GM12878 (cell line): ENCODE measurements around the gene DOCK2. TPM values are rescaled to one million over a fixed set of nuclear protein-coding genes. Genes with fewer than 3 reads are reported as not detected.

Source experiments
- ATAC-seq: fragments of 200-7000 bp; cut with Tn5 transposase; 3 replicates; pipeline ENCODE4 v1.9.1; 2020; ENCODE audit warnings: mild to moderate bottlenecking, moderate library complexity
- BruUV-seq: library from RNA; stranded (reverse); fragments of 400-500 nt; replicated peaks from 2 replicates; lab custom pipeline; 2021; lab: Mats Ljungman, UMichigan
- CTCF ChIA-PET: fragments of 300-600 bp; sonication (Branson Sonifier 250); formaldehyde crosslinking; extraction: SDS; loops from one replicate; lab custom pipeline; 2021; ENCODE audit warnings: inconsistent platforms; lab: Yijun Ruan, JAX
- POLR2A ChIA-PET: fragments of 350-600 bp; formaldehyde crosslinking; extraction: SDS; loops from one replicate; lab custom pipeline; 2021; ENCODE audit warnings: inconsistent platforms; lab: Charles Lee
- RAD21 ChIA-PET: fragments of 300-600 bp; sonication (Branson Sonifier 250); formaldehyde crosslinking; loops from one replicate; lab custom pipeline; 2023; ENCODE audit warnings: antibody characterized with exemption; ENCODE audit not compliant: unreplicated experiment; lab: Charles Lee
- SMC1A ChIA-PET: fragments of 300-600 bp; sonication (Branson Sonifier 250); formaldehyde crosslinking; loops from one replicate; lab custom pipeline; 2023; ENCODE audit not compliant: unreplicated experiment, uncharacterized antibody; lab: Charles Lee
- DNase-seq: peaks from one replicate; pipeline ENCODE4 v3.0.0-alpha.2; 2011; ENCODE audit warnings: low read depth, low spot score
- FAIRE-seq: peaks from 3 replicates; lab custom pipeline; 2011; peaks lifted over from hg19 to GRCh38; lab: Jason Lieb, UNC
- H2AFZ ChIP-seq: 2 replicates; pipeline ENCODE4 v1.6.0; 2011; ENCODE audit warnings: low read depth, low read length, control low read depth; ENCODE audit not compliant: control insufficient read depth
- H3K27ac ChIP-seq: 2 replicates; pipeline ENCODE4 v1.5.1; 2011; ENCODE audit warnings: control low read depth; ENCODE audit not compliant: control insufficient read depth, insufficient read depth
- H3K27me3 ChIP-seq, 2 experiments: replicated peaks in 1 of 2; 2 replicates each; pipeline versions ENCODE4 v1.6.0 to v1.6.1; 2011; ENCODE audit warnings: low read length in 1 of 2; ENCODE audit not compliant: control insufficient read depth in 2 of 2, insufficient read depth in 2 of 2
- H3K36me3 ChIP-seq, 2 experiments: 2 replicates each; pipeline ENCODE4 v1.5.1; 2011; ENCODE audit warnings: low read length in 1 of 2; ENCODE audit not compliant: control insufficient read depth in 2 of 2, insufficient read depth in 2 of 2
- H3K4me1 ChIP-seq: 2 replicates; pipeline ENCODE4 v1.6.1; 2011; ENCODE audit warnings: mild to moderate bottlenecking, low read length, moderate library complexity, mixed read lengths; ENCODE audit not compliant: control insufficient read depth, insufficient read depth
- H3K4me2 ChIP-seq: 2 replicates; pipeline ENCODE4 v1.6.0; 2011; ENCODE audit warnings: control low read depth; ENCODE audit not compliant: control insufficient read depth, insufficient read depth
- H3K4me3 ChIP-seq: fragments of 200-600 bp; sonication (generic); 2 replicates; pipeline ENCODE4 v1.5.1; 2016
- H3K79me2 ChIP-seq: 2 replicates; pipeline ENCODE4 v1.6.0; 2011; ENCODE audit warnings: low read length; ENCODE audit not compliant: control insufficient read depth, insufficient read depth
- H3K9ac ChIP-seq: 2 replicates; pipeline ENCODE4 v1.8.0; 2011; ENCODE audit warnings: low read length, control low read depth, mixed read lengths; ENCODE audit not compliant: control insufficient read depth, insufficient read depth
- H3K9me3 ChIP-seq: replicated peaks from 3 replicates; pipeline ENCODE4 v1.5.1; 2011; ENCODE audit warnings: mild to moderate bottlenecking, low read length; ENCODE audit not compliant: control insufficient read depth, insufficient read depth
- H4K20me1 ChIP-seq: 2 replicates; pipeline ENCODE4 v1.6.0; 2011; ENCODE audit not compliant: control insufficient read depth, insufficient read depth
- CEBPZ ChIP-seq: fragments of 150-350 bp; IDR thresholded peaks from 2 replicates; pipeline ENCODE4 v1.6.1; 2016; ENCODE audit warnings: low read depth, low read length
- IKZF1 ChIP-seq: fragments of 450-650 bp; conservative IDR thresholded peaks from 2 replicates; pipeline ENCODE4 v1.6.1; 2017; ENCODE audit warnings: antibody characterized with exemption, mild to moderate bottlenecking
- IKZF2 ChIP-seq, 2 experiments: fragments of 450-650 bp; IDR thresholded peaks; 2 replicates each; pipeline ENCODE4 v1.6.1; 2017; ENCODE audit warnings: mild to moderate bottlenecking in 2 of 2, moderate library complexity in 2 of 2
- IRF5 ChIP-seq: fragments of 450-650 bp; IDR thresholded peaks from 2 replicates; pipeline ENCODE4 v1.6.1; 2017; ENCODE audit warnings: borderline replicate concordance
- MAX ChIP-seq: IDR thresholded peaks from 2 replicates; pipeline ENCODE4 v1.6.1; 2012; ENCODE audit warnings: low read depth, low read length, improper control_type of control experiment
- NFYB ChIP-seq: IDR thresholded peaks from 2 replicates; pipeline ENCODE4 v1.6.1; 2011; ENCODE audit warnings: low read depth, mild to moderate bottlenecking, low read length, improper control_type of control experiment, moderate library complexity; ENCODE audit not compliant: insufficient read depth
- NR2C2 ChIP-seq: IDR thresholded peaks from 2 replicates; pipeline ENCODE4 v1.6.1; 2011; ENCODE audit warnings: borderline replicate concordance, low read depth; ENCODE audit not compliant: control insufficient read depth, insufficient read length
- RFX5 ChIP-seq: IDR thresholded peaks from 2 replicates; pipeline ENCODE4 v1.6.1; 2011; ENCODE audit warnings: low read depth, low read length, improper control_type of control experiment
- WRNIP1 ChIP-seq: IDR thresholded peaks from 2 replicates; pipeline ENCODE4 v1.6.1; 2011; ENCODE audit warnings: low read depth, low read length, improper control_type of control experiment, borderline replicate concordance
- ZNF622 ChIP-seq: fragments of 450-650 bp; IDR thresholded peaks from 2 replicates; pipeline ENCODE4 v1.6.1; 2017; ENCODE audit warnings: mild to moderate bottlenecking, inconsistent platforms
- WGBS: methylation state at CpG from one replicate; pipeline ENCODE4 v1.1.6; 2016; ENCODE audit warnings: low lambda C conversion rate; ENCODE audit not compliant: insufficient replicate concordance, insufficient coverage; ENCODE audit errors: missing lambda C conversion rate; 5-methylcytosine and 5-hydroxymethylcytosine counted together
- in situ Hi-C: fragments of 300-500 bp; cut with MboI; formaldehyde crosslinking; loops from 9 replicates; pipeline ENCODE4 v1.14.3; 2018; ENCODE audit warnings: mixed read lengths
- intact Hi-C: fragments of 100-400 bp; cut with micrococcal nuclease; formaldehyde crosslinking; loops from one replicate; pipeline ENCODE4 v1.14.2; 2022; ENCODE audit not compliant: unreplicated experiment
- polyA plus RNA-seq, 11 experiments: library from polyadenylated mRNA; depleted of rRNA in 4 of 11; unstranded in 6 of 11; stranded (reverse) in 5 of 11; fragments of >200 nt; fragmentation: Nextera tagmentation in 4 of 11; fragmentation: Illumina TruSeq in 1 of 11; extraction: Ambion mirVana in 4 of 11; extraction: Trizol in 1 of 11; gene quantifications; 1 replicate in 1 of 11; 2 replicates in 10 of 11; pipeline versions ENCODE4 v1.2.1 to v1.2.3, GENCODE V29; 2011 to 2016; ENCODE audit warnings: inconsistent platforms in 2 of 11, missing spikeins in 2 of 11, low read depth in 1 of 11
- total RNA-seq, 4 experiments: library from RNA; depleted of rRNA in 3 of 4; stranded (reverse); fragments of >200 nt in 3 of 4; fragmentation: Illumina TruSeq in 1 of 4; extraction: Trizol in 1 of 4; gene quantifications; 2 replicates each; pipeline versions ENCODE4 v1.2.1 to v1.2.3, GENCODE V29; 2013 to 2021

Gene DOCK2
- total and polyA plus RNA-seq, 10 of the 15 experiments (the other 5 are each of a cell fraction or from before 2014, with no cell fraction given) = 34.2 to 192 (median 118) TPM

GRCh38 chr5:169921384-169921783 is 284.3 kb downstream of the DOCK2 start:
- intact Hi-C loops = no loop called here
- no TSS peak for BruUV-seq
- H3K36me3 ChIP-seq = peaks cover 2% of the 10 kb centered on the region in 2 experiments; a peak in 3 of 4 replicates
- RAD21 ChIA-PET = interaction anchor here (1.6 kb wide), 1 partner anchor 221 kb away, joined by 3 read pairs; no protein-coding TSS in a partner anchor
- H2AFZ ChIP-seq = no peak overlapping the region
- no peaks in the 10 kb centered on the region for H4K20me1 ChIP-seq
- 95% methylated on average over 3 of the region's 3 CpGs for WGBS
- in situ Hi-C loops = no loop called here
- TF ChIP-seq ZNF622 (no peak), NR2C2 (no peak)
- no peak overlapping the region for H3K4me2 ChIP-seq
- ATAC-seq (no peak), DNase-seq (no peak), FAIRE-seq (no peak)
- H3K9me3 ChIP-seq = no peaks in the 10 kb centered on the region
- H3K27me3 ChIP-seq = no peaks in the 10 kb centered on the region
- H3K27ac ChIP-seq = no peak overlapping the region
- H3K9ac ChIP-seq = no peak overlapping the region
- POLR2A ChIA-PET = no interaction called here
- H3K79me2 ChIP-seq = no peaks in the 10 kb centered on the region; the same call in 1 of the 2 replicates
- CTCF ChIA-PET = interaction anchor here (1.2 kb wide), 2 partner anchors 8 to 14 kb away, joined by 3 read pairs; no protein-coding TSS in a partner anchor
- H3K4me1 ChIP-seq = peaks cover 5% of the 10 kb centered on the region; the same call in 1 of the 2 replicates
- H3K4me3 ChIP-seq = no peak overlapping the region
- SMC1A ChIA-PET = interaction anchor here (1.5 kb wide), 1 partner anchor 8 kb away, joined by 6 read pairs; no protein-coding TSS in a partner anchor

GRCh38 chr5:169921949-169922348 is 284.9 kb downstream of the DOCK2 start:
- no peak for FAIRE-seq
- H3K4me2 ChIP-seq = no peak overlapping the region
- no peaks in the 10 kb centered on the region for H4K20me1 ChIP-seq
- in situ Hi-C loops = no loop called here
- H3K9ac ChIP-seq = no peak overlapping the region
- RAD21 ChIA-PET = interaction anchor here (1.2 to 1.6 kb wide), 3 partner anchors 112 to 221 kb away, joined by 3 to 5 read pairs (median 4); no protein-coding TSS in a partner anchor
- intact Hi-C loops = no loop called here
- no peak overlapping the region for H2AFZ ChIP-seq
- H3K27me3 ChIP-seq = no peaks in the 10 kb centered on the region
- peaks cover 2 to 6% of the 10 kb centered on the region in 2 experiments; a peak in 3 of 4 replicates for H3K36me3 ChIP-seq
- TF ChIP-seq RFX5 = no peak
- TF ChIP-seq WRNIP1 = no peak
- no peak for TF ChIP-seq CEBPZ
- no peak for TF ChIP-seq IKZF2 (IDR thresholded peaks at IDR 0.05)
- no peak for TF ChIP-seq NFYB
- no peak for TF ChIP-seq IRF5
- no peak for TF ChIP-seq MAX
- TF ChIP-seq IKZF1 = no peak
- TF ChIP-seq, all 136 proteins: peak for 0
- WGBS = 5% methylated on average over 1 of the region's 1 CpG
- H3K4me1 ChIP-seq = peaks cover 5% of the 10 kb centered on the region; the same call in 1 of the 2 replicates
- ChIA-PET CTCF (interaction anchor here (0.8 to 1.2 kb wide), 5 partner anchors 8 to 83 kb away, joined by 3 to 4 read pairs (median 3); no protein-coding TSS in a partner anchor), SMC1A (interaction anchor here (0.7 to 2.4 kb wide), 7 partner anchors 9 to 219 kb away, joined by 3 to 9 read pairs (median 5); no protein-coding TSS in a partner anchor), POLR2A (interaction anchor here (0.6 to 1.1 kb wide), 2 partner anchors 9 to 18 kb away, joined by 4 to 7 read pairs; no protein-coding TSS in a partner anchor)
- DNase-seq (no peak), ATAC-seq (no peak)
- no peaks in the 10 kb centered on the region; the same call in 1 of the 2 replicates for H3K79me2 ChIP-seq
- H3K4me3 ChIP-seq = no peak overlapping the region
- no peaks in the 10 kb centered on the region for H3K9me3 ChIP-seq
- no TSS peak for BruUV-seq
- H3K27ac ChIP-seq = no peak overlapping the region
